ENCODE results near the gene C6orf52.
A peak's percentile ranks its signal among the peaks of the same experiment; 100 is the strongest.
"Not testable (repeated sequence)": the region's sequence is repeated elsewhere in the genome, so short reads cannot be mapped to it uniquely, and the experiment has no call there.

Gene C6orf52

DNA sequence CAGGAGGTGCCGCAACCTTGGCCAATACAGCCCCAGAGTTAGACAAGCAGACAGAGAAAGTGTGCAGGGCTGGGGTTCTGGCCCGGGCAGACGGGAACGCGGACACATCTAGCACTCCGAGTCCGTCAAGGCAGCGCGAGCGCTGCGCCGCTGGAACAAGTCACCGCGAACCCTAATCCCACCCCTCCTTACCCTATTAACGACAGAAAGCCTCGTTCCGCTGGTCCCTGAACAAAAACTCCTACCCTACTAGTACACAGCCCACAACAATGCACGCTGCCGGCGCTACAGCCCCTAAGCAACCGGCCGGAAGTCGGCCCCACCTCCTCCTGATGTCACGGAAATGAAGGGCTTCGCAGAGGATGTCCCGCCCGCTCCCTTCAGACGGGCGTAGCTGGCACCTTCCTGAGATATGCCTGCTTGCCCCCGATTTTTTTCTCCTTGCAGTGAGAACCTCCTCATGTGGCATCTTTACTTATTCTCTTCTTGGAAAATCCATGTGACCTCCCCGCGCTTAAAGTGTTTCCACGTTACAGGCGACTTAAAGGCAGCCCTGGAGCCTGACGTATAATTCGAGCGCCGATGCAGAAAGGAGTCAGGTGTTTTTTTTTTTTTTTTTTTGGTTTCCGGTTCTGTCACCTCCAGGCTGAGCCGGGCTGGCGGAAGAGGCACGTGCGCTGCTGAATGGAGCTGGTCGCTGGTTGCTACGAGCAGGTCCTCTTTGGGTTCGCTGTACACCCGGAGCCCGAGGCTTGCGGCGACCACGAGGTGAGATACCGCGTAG, at the start of gene C6orf52, which contains the start of gene PAK1IP1:
TSS of gene C6orf52 (minus strand) at position 315 of the 784 bp plus-strand sequence. CDS start 7,066 bp downstream, outside the sequence.
TSS of gene PAK1IP1 (plus strand) at position 671 of the 784 bp plus-strand sequence. CDS start at position 685, 14 bp downstream.
- DNase-seq: peak; percentile 72

DNA sequence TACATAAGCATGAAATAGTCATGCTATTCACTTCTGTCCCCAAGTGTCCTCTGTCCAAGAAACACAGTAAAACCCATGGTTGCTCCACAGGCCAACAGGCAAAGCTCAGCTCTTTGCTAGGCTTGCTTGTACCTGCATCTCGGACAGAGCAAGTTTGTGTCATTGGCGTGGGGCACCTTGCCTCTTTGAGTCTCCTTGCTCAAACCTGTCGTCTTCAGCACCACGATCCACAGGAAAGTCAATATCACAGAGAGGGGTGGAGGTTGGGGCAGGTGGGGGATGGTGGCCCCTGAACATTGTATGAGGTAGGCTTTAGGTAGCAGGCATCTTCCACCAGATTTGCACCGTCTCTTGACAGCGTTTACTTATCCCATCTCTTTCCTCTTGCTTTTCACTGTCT, 49.1 kb upstream of the C6orf52 start:
- DNase-seq: no peak

DNA sequence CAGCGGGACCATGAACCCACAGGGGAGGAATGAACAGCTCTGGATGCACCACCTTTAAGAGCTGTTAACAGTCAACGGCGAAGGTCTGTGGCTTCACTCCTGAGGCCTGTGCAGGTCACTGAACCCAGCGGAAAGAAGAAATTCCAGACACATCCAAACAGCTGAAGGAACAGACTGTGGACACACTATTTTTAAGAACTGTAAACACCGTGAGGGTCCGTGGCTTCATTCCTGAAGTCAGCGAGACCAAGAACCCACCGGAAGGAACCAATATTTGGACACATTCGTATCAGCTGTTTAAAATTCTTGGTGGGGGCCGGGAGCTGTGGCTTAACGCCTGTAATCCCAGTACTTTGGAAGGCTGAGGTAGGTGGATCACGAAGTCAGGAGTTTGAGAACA, 47.8 kb upstream of the C6orf52 start:
- DNase-seq: no peak

DNA sequence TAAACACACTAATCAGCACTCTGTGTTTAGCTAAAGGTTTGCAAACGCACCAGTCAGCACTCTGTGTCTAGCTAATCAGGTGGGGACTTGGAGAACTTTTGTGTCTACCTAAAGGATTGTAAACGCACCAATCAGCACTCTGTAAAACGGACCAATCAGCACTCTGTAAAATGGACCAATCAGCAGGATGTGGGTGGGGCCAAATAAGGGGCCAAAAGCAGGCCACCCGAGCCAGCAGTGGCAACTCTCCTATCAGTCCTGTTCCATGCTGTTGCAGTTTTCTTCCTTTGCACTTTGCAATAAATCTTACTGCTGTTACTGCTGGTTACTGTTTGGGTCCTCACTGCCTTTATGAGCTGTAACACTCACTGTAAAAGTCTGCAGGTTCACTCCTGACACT, 47.2 kb upstream of the C6orf52 start:
- not testable (repeated sequence) for DNase-seq

DNA sequence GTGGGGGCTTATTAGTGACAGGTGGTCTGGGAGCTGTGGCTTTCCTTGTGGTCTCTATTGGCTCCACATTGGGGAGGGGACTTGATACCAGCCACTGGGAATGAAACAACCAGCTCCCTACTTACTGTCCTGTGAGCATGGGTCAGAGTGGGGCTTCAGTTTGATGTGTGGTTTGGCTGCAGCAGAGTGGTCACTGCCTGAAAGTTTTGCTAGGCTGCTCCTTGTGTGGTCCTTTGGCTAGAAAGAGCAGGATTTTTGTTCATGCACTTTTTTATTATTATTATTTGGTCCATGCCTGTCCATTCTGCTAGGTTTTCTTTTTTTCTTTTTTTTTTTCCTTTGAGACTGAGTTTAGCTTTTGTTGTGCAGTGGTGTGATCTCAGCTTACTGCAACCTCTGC, 45.6 kb upstream of the C6orf52 start:
- no peak for DNase-seq

DNA sequence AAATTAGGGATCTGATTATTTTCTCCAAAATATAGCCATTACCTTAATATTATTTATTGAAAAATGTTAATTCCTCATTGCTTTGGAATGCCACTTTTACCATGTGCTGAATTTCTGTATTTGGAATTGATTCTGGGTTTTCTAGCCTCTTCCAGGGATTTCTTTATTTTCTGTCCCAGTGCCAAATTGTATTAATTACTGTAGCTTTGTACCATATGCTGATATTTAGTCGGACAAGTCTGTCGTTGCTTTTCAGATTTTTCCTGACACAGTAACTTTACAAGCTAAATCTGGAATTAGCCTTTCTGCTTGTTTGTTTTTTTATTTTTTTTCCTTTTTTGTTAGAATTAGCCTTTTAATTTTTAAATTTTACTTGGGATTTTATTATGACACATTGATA, 42.3 kb upstream of the C6orf52 start:
- DNase-seq: no peak

DNA sequence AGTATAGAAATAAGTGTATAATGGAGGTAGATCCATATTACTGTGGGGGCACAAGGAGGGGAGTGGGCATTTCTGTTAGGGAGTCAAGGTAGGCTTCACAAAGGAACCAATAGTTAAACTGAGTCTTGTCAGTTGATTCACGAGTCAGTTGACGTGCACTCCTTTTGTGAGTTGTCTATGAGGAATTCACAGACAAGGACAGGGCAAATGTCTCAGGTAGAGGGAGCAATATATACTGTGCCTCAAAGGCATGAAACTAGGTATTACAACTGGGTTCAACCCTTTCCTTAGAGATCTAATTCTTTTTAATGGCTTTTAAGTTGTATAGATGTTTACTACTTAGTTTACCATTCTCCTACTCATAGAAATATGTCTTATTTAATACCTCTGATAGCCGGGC, 39.4 kb upstream of the C6orf52 start:
- no peak for DNase-seq

DNA sequence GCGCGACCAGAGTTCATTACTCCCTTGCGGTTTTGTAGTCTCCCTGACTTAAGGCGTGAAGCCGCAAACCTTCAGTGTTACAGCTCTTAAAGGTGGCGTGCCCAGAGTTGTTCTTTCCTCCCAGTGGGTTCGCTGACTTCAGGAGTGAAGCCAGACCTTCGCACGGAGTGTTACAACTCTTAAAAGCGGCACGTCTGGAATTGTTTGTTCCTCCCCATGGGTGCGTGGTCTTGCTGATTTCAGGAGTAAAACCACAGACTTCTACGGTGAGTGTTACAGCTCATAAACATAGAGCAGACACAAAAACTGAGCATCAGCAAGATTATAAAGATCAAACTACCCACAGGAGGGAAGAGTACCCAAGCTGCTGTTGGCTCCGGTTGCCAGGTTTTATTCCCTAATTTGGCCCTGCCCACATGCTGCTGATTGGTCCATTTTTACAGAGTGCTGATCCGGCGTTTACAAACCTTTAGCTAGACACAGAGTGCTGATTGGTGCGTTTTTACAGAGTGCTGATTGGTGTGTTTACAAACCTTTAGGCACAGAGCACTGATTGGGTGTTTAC, 38.8 kb upstream of the C6orf52 start:
- peak; percentile 54 for DNase-seq

DNA sequence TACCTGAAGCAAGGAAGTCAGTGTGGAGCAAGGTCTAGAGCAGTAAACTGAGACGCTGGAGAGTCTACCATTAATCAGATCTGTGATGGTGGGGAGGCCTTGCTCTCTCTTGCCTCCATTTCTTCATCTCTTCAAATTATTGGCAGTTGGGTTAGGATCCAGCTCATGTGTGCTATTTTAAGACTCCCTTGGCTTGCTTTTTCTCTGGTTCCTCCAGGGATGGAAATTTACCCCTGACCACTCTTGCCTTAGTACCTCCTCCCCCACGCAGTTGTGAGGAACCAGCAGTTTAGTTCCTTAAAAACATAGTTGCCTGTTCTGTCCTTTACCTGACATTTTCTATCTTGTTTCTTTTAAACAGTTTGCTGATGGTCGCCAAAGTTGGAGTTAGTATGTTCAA, 35.8 kb upstream of the C6orf52 start:
- no peak for DNase-seq

DNA sequence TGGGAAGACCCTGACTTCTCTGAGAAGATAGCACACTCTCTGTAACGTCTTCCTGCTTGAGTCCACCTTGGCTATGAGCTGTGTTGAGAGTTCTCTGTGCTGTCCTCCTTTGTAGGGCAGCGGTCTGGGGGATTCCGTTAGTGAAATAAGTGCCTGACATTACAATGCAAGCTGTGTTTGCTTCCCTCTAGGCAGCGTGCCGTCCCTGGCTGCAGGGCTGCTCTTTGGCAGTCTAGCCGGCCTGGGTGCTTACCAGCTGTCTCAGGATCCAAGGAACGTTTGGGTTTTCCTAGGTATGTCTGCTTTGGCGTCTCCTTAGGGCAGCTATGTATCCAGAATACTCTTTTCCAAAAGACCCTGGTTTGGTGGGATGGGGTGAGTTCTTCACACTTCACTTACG, 31.3 kb upstream of the C6orf52 start:
- DNase-seq: no peak

DNA sequence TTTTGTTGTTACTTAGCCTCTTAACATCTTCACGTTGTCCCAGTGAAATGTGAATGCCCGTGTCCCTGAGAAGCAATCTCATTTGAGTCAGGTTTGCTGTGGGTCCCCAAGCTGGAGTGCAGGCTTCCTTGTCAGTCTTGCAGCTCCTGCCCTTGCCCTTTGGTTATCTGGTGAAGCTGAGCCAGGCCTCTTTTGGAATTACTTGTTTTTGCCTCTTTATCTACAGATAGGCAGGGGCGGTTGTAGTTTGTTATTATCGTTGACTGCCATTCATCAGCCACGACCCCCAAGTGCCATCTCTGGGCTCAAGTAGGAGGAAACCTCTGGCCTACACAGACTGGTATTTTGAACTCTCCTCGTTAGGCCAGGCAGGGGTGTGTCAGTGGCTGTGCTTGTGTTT, 30.6 kb upstream of the C6orf52 start:
- DNase-seq: no peak

DNA sequence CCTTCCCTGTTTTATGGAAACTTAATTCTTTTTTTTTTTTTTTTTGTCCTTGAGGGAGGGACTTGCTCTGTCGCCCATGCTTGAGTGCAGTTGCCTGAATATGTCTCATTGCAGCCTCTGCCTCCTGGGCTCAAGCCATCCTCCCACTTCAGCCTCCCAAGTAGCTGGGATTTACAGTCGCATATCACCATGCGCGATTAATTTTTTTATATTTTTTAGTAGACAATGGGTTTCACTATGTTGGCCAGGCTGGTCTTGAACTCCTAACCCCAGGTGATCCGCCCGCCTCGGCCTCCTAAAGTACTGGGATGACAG, 29.1 kb upstream of the C6orf52 start:
- no peak for DNase-seq

DNA sequence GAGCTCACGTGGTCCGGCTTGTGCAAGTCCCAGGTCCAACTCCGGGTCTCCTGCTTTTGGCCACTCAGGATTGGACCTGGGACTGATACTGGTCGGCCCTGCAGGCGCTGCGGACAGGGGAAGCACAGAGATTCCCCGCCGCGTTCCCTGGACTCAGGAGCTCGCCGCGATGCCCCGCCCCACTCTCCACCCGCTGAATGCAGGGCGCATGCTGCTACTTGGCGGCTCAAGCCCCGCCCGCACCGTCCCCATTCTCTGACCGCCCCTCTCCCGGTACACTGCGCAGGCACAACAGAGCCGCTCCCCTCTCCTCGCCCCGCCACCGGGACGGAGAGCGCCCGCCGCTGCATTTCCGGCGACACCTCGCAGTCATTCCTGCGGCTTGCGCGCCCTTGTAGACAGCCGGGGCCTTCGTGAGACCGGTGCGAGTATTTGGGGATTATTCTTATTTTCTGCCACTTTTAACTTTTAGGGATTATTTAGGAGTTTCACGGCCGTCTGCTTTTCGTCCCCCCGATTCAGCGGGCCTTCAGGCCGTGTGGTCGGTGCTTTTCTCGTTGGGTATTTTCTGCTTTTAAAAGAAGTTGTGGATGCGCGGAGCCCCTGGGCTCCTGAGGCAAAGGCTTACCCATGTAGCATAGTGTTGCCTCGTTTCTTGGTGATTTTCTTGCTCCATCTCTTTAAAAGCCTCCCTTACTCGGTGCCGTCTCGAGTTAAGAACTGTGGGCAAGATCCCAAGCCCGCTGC, 28.6 kb upstream of the C6orf52 start, which contains the start of gene TMEM14C:
TSS of gene TMEM14C (plus strand) at position 251 of the 747 bp plus-strand sequence. CDS start 1,544 bp downstream, outside the sequence.
- DNase-seq: peak; percentile 72

DNA sequence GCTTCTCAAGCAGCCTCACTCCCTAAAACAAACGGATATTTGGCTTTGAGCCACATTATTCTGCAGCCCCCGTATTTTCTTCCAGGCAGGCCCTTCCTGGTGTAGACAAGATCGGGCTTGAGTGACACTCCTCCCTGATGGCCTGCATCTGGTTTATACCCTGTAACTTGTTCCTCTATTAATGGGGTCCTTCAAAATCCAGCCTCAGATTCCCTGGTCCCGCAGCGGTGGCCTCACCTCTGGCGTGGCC, 28.1 kb upstream of the C6orf52 start:
- DNase-seq: peak; percentile 47

DNA sequence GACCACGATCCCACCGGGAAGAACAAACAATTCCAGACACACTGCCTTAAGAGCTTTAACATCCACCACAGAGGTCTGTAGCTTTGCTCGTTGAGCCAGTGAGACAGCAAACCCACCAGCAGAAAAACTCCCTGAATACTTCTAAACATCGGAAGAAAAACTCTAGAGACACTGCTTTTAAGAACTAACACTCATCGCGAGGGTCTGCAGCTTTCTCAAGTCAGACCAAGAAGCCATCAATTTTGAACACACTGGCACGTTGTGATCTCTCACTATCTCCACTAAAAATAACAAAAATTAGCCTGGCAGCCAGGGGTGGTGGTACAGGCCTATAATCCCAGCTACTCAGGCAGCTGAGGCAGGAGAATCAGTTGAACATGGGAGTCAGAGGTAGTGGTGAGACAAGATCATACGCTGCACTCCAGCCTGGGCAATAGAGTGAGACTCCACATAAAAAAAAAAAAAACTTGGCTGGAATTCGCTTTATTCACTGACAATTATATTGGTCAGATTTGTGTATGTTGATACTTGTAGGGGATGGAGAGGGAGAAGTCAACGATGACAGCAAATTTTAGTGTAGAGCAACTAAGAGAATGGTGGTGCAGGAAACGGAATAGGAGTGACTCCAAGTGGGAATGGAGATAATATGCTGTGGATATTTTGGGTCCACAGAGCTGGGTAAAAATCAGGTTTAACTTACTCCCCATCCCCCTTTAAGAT, 27.6 kb upstream of the C6orf52 start:
- DNase-seq: no peak

DNA sequence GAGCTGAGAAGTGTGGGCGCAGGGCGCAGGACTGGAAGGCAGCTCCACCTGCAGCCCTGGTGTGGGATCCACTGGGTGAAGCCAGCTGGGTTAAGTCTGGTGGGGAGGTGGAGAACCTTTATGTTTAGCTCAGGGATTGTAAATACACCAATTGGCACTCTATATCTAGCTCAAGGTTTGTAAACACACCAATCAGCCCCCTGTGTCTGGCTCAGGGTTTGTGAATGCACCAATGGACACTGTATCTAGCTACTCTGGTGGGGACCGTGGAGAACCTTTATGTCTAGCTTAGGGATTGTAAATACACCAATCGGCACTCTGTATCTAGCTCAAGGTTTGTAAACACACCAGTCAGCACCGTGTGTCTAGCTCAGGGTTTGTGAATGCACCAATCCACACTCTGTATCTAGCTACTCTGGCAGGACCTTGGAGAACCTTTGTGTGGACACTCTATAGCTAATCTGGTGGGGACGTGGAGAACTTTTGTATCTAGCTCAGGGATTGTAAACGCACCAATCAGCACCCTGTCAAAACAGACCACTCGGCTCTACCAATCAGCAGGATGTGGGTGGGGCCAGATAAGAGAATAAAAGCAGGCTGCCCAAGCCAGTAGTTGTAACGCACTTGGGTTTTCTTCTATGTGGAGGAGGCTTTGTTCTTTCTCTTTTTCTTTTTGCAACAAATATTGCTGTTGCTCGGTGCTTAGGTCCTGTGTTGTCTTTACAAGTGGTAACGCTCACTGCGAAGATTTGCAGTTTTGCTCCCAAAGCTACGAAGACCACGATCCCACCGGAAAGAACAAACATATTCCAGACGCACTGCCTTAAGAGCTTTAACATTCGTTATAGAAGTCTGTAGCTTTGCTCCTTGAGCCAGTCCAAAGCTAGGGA, 26.8 kb upstream of the C6orf52 start:
- DNase-seq: not testable (repeated sequence)

DNA sequence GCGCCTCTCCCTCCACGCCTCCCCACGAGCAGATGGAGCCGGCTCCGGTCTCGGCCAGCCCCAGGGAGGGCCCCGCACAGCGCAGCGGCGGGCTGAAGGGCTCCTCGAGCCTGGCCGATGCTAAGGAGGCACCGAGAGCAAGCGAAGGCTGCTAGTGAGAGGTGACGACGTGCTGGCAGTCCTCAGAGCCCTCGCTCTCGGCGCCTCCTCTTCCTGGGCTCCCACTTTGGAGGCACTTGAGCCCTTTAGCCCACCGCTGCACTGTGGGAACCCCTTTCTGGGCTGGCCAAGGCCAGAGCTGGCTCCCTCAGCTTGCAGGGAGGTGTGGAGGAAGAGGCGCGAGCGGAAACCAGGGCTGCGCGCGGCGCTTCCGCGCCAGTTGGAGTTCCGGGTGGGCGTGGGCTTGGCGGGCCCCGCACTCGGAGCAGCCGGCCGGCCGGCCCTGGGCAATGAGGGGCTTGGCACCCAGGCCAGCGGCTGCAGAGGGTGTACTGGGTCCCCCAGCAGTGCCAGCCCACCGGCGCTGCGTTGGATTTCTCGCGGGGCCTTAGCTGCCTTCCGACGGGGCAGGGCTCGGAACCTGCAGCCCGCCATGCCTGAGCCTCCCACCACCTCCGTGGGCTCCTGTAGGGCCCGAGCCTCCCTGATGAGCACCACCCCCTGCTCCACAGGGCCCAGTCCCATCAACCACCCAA, 26.0 kb upstream of the C6orf52 start:
- peak; percentile 18 for DNase-seq

DNA sequence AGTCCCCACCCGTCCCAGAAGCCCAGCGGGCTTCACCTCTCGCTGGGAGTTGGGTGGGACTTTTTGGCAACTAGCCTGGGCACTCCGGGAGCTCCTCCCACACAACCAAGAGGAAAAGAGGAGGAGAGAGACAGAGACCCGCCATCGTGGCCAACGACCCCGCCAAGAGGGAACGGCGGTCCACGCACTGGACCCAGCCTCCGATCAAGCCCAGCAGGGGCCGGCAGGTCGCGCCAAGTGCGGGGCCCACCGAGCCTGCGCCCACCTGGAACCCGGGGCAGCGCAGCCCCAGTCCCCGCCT, 25.5 kb upstream of the C6orf52 start:
- DNase-seq: no peak

DNA sequence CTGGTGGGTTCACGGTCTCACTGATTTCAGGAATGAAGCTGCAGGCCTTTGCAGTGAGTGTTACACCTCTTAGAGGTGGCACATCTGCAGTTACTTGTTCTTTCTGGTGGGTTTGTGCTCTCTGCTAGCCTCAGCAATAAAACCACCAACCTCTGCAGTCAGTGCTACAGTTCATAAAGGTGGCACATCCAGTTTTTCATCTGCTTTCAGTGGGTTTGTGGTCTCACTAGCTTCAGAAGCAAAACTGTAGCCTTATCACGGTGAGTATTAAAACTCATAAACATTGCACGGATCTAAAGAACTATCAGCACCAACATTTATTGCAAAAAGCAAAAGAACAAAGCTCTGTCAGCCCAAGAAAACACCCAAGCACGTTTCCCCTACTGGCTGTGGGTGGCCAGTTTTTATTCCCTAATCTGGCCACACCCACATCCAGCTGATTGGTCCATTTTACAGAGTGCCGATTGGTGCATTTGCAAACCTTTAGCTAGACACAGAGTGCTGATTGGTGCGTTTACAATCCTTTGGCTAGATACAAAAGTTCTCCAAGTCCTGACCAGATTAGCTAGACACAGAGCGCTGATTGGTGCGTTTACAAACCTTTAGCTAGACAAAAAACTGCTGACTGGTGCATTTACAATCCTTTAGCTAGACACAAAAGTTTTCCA, 25.0 kb upstream of the C6orf52 start:
- no peak for DNase-seq

DNA sequence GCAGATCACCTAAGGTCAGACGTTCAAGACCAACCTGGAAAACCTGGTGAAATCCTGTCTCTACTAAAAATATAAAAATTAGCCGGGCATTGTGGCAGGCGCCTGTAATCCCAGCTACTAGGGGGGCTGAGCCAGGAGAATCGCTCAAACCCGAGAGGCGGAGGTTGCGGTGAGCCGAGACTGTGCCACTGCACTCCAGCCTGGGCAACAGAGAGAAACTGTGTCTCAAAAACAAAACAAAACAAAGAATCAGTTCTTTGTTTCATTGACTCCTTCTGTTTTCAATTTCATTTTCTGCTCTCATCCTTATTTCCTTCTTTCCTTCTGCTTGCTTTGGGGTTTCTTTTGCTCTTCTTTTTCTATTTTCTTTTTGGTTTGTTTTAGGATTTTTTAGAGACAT, 19.5 kb upstream of the C6orf52 start:
- DNase-seq: no peak

DNA sequence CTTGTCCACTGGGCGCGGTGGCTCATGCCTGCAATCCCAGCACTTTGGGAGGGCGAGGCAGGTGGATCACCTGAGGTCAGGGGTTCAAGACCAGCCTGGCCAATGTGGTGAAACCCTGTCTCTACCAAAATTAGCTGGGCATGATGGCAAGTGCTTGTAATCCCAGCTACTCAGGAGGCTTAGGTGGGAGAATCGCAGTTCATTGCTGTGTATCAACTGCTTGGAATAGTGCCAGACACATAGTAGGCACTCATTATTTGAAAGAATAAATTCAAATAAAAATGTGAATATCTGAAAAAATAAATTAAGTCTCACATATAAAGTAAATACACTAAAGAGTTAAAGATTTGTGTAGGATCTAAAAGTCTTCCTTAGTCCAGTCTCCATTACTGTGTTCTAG, 2.2 kb upstream of the C6orf52 start:
- DNase-seq: no peak
